HepG2 (cell line): ENCODE data around the gene DACT2. TPM values are rescaled to one million over a fixed set of nuclear protein-coding genes. Genes with fewer than 3 reads are reported as not detected.

Experiments used
- ATAC-seq: fragments of 200-7000 bp; cut with Tn5 transposase; 3 replicates; pipeline ENCODE4 v1.9.1; 2020; ENCODE audit warnings: mild to moderate bottlenecking, moderate library complexity
- BruUV-seq: library from RNA; stranded (reverse); fragments of 400-500 nt; replicated peaks from 2 replicates; lab custom pipeline; 2021; lab: Mats Ljungman, UMichigan
- CTCF ChIA-PET: fragments of 300-600 bp; formaldehyde crosslinking; extraction: SDS; loops from one replicate; lab custom pipeline; 2021; ENCODE audit warnings: low total read pairs, inconsistent platforms, low intra/inter-chr PET ratio; lab: Yijun Ruan, JAX
- POLR2A ChIA-PET: fragments of 350-600 bp; sonication (Branson Sonifier 250); formaldehyde crosslinking; loops from one replicate; lab custom pipeline; 2020; ENCODE audit warnings: antibody characterized with exemption, inconsistent platforms; lab: Yijun Ruan, JAX
- DNase-seq: peaks from one replicate; pipeline ENCODE4 v3.0.0-alpha.2; 2015; ENCODE audit warnings: low spot score
- FAIRE-seq: peaks from 3 replicates; lab custom pipeline; 2011; peaks lifted over from hg19 to GRCh38; lab: Jason Lieb, UNC
- H2AFZ ChIP-seq: one replicate; pipeline ENCODE4 v1.6.1; 2011; ENCODE audit warnings: low read length, inconsistent platforms
- H3K27ac ChIP-seq: fragments of 300-600 bp; 3 replicates; pipeline ENCODE4 v1.8.0; 2011; ENCODE audit warnings: mixed run types, mild to moderate bottlenecking, mixed read lengths, low read length, inconsistent platforms; ENCODE audit not compliant: insufficient read depth; ENCODE audit errors: extremely low read length
- H3K27me3 ChIP-seq, 2 experiments: fragments of 200-600 bp in 1 of 2; 2 replicates in 1 of 2; 3 replicates in 1 of 2; pipeline versions ENCODE4 v1.6.0 to v1.8.0; 2011; ENCODE audit warnings: low read length in 2 of 2, mild to moderate bottlenecking in 2 of 2, moderate library complexity in 2 of 2, inconsistent platforms in 1 of 2; ENCODE audit not compliant: insufficient read depth in 2 of 2, control insufficient read depth in 1 of 2
- H3K36me3 ChIP-seq, 2 experiments: fragments of 200-600 bp in 1 of 2; replicated peaks in 1 of 2; 2 replicates in 1 of 2; 3 replicates in 1 of 2; pipeline versions ENCODE4 v1.5.1 to v1.8.0; 2011; ENCODE audit warnings: low read length in 2 of 2, inconsistent platforms in 1 of 2; ENCODE audit not compliant: insufficient read depth in 2 of 2, control insufficient read depth in 1 of 2
- H3K4me1 ChIP-seq: 2 replicates; pipeline ENCODE4 v1.5.1; 2012; ENCODE audit warnings: low read length, inconsistent platforms; ENCODE audit not compliant: insufficient read depth
- H3K4me2 ChIP-seq: 2 replicates; pipeline ENCODE4 v1.6.0; 2011; ENCODE audit warnings: low read depth, low read length, inconsistent platforms
- H3K4me3 ChIP-seq, 3 experiments: fragments of 200-600 bp in 1 of 3; sonication (generic), shearing (Covaris generic) in 1 of 3; replicated peaks in 1 of 3; 2 replicates each; pipeline ENCODE4 v1.5.1; 2011 to 2016; ENCODE audit warnings: low read length in 3 of 3, inconsistent platforms in 2 of 3, low read depth in 2 of 3, mild to moderate bottlenecking in 2 of 3, control low read depth in 1 of 3, mixed read lengths in 1 of 3; ENCODE audit not compliant: insufficient read depth in 1 of 3
- H3K79me2 ChIP-seq: one replicate; pipeline ENCODE4 v1.6.1; 2011; ENCODE audit warnings: low read length, inconsistent platforms; ENCODE audit not compliant: insufficient read depth
- H3K9ac ChIP-seq: 2 replicates; pipeline ENCODE4 v1.6.0; 2011; ENCODE audit warnings: mild to moderate bottlenecking, low read depth, low read length, inconsistent platforms; ENCODE audit not compliant: insufficient read depth
- H3K9me3 ChIP-seq: 2 replicates; pipeline ENCODE4 v1.5.1; 2012; ENCODE audit warnings: mild to moderate bottlenecking, low read length
- H4K20me1 ChIP-seq: 2 replicates; pipeline ENCODE4 v1.6.0; 2011; ENCODE audit warnings: inconsistent platforms, mild to moderate bottlenecking, low read length, moderate library complexity; ENCODE audit not compliant: insufficient read depth
- ESRRA ChIP-seq: sonication (generic); formaldehyde crosslinking; IDR thresholded peaks from 2 replicates; pipeline ENCODE4 v1.5.1; 2020; ENCODE audit warnings: mild to moderate bottlenecking, low read depth, missing genetic modification reagents
- HNRNPK ChIP-seq: fragments of 200-400 bp; formaldehyde crosslinking; IDR thresholded peaks from 2 replicates; pipeline ENCODE4 v1.6.1; 2018; ENCODE audit warnings: low read length, low read depth, moderate library complexity, mild to moderate bottlenecking; ENCODE audit not compliant: poor library complexity, severe bottlenecking
- MTA3 ChIP-seq: sonication (generic); formaldehyde crosslinking; IDR thresholded peaks from 2 replicates; pipeline ENCODE4 v1.4.0; 2020; ENCODE audit warnings: missing genetic modification reagents
- PCBP1 ChIP-seq: fragments of 200-400 bp; formaldehyde crosslinking; IDR thresholded peaks from 2 replicates; pipeline ENCODE4 v1.6.1; 2017; ENCODE audit warnings: mild to moderate bottlenecking, low read depth, low read length, borderline replicate concordance
- PCBP2 ChIP-seq: fragments of 200-400 bp; formaldehyde crosslinking; optimal IDR thresholded peaks from 2 replicates; pipeline ENCODE3; 2018; ENCODE audit warnings: low read length, low read depth; ENCODE audit not compliant: poor library complexity, severe bottlenecking
- PLSCR1 ChIP-seq: sonication (generic); formaldehyde crosslinking; IDR thresholded peaks from 2 replicates; pipeline ENCODE4 v1.5.0; 2020; ENCODE audit warnings: missing genetic modification reagents, mild to moderate bottlenecking, borderline replicate concordance
- PRDM15 ChIP-seq: sonication (generic); formaldehyde crosslinking; IDR thresholded peaks from 2 replicates; pipeline ENCODE4 v1.4.0; 2020; ENCODE audit warnings: missing genetic modification reagents
- ZNF687 ChIP-seq: sonication (generic); formaldehyde crosslinking; IDR thresholded peaks from 2 replicates; pipeline ENCODE4 v1.5.1; 2020; ENCODE audit warnings: mild to moderate bottlenecking, missing genetic modification reagents, moderate library complexity
- ZNF737 ChIP-seq: sonication (generic); formaldehyde crosslinking; IDR thresholded peaks from 2 replicates; pipeline ENCODE4 v1.5.0; 2020; ENCODE audit warnings: missing genetic modification reagents, mild to moderate bottlenecking, borderline replicate concordance
- WGBS: methylation state at CpG from one replicate; pipeline ENCODE4 v1.1.6; 2017; ENCODE audit warnings: low lambda C conversion rate; 5-methylcytosine and 5-hydroxymethylcytosine counted together
- in situ Hi-C: cut with HindIII; loops from 2 replicates; pipeline ENCODE4 v1.10.0; 2017; ENCODE audit warnings: low pct_unique_long_range_greater_than_20kb; ENCODE audit not compliant: extremely low pct_ligation_motif_present
- intact Hi-C: fragments of 100-400 bp; cut with micrococcal nuclease; formaldehyde crosslinking; loops from one replicate; pipeline ENCODE4 v1.10.0; 2022; ENCODE audit not compliant: unreplicated experiment
- polyA plus RNA-seq, 8 experiments: library from polyadenylated mRNA; depleted of rRNA in 3 of 8; stranded (reverse) in 7 of 8; unstranded in 1 of 8; fragments of >200 nt; fragmentation: Illumina TruSeq in 4 of 8; extraction: Trizol in 4 of 8; gene quantifications; 2 replicates each; pipeline versions ENCODE4 v1.2.1 to v1.2.3, GENCODE V29; 2011 to 2016; ENCODE audit warnings: low read depth in 4 of 8, missing spikeins in 1 of 8, mixed read lengths in 1 of 8; ENCODE audit not compliant: insufficient read depth in 1 of 8
- total RNA-seq, 5 experiments: library from RNA; depleted of rRNA; stranded (reverse); fragments of >200 nt; fragmentation: Illumina TruSeq; extraction: Trizol; gene quantifications; 2 replicates each; pipeline ENCODE4 v1.2.3, GENCODE V29; 2016; ENCODE audit warnings: low read depth in 1 of 5

Gene DACT2
- total and polyA plus RNA-seq, 2 of the 13 experiments (the other 11 are each of a cell fraction or from before 2014, with no cell fraction given), result 0.15 TPM; not detected in 1

GRCh38 chr6:168363302-168363701 is 43.7 kb upstream of the DACT2 start:
- intact Hi-C loops, result no loop called here
- ChIA-PET POLR2A (no interaction called here), CTCF (no interaction called here)
- no peak overlapping the region for H2AFZ ChIP-seq
- H3K4me1 ChIP-seq, result no peaks in the 10 kb centered on the region
- ATAC-seq (no peak), DNase-seq (no peak), FAIRE-seq (no peak)
- 65% methylated on average over 3 of the region's 3 CpGs for WGBS
- TF ChIP-seq PCBP1, result 0 out of 2 replicates have a peak, but pooled peaks have one; percentile 49
- TF ChIP-seq HNRNPK, result peak; percentile 91
- no peak for TF ChIP-seq MTA3 (CRISPR knock-in tag)
- no peak for TF ChIP-seq PLSCR1 (CRISPR knock-in tag)
- TF ChIP-seq PCBP2, result peak; percentile 85
- no peak for TF ChIP-seq ZNF737 (CRISPR knock-in tag)
- TF ChIP-seq PRDM15 (CRISPR knock-in tag), result no peak
- no peak for TF ChIP-seq ESRRA
- no peak for TF ChIP-seq ZNF687 (CRISPR knock-in tag)
- H3K27ac ChIP-seq, result no peak overlapping the region
- H3K27me3 ChIP-seq, result peaks cover 7 to 33% of the 10 kb centered on the region in 2 experiments; a peak in 3 of 5 replicates
- no peaks in the 10 kb centered on the region for H3K9me3 ChIP-seq
- H3K9ac ChIP-seq, result no peak overlapping the region
- BruUV-seq, result no TSS peak
- no peak overlapping the region for H3K4me3 ChIP-seq
- in situ Hi-C loops, result no loop called here
- no peak overlapping the region for H3K4me2 ChIP-seq
- H3K36me3 ChIP-seq, result no peaks in the 10 kb centered on the region
- H4K20me1 ChIP-seq, result no peaks in the 10 kb centered on the region
- no peaks in the 10 kb centered on the region for H3K79me2 ChIP-seq
